ENCODE measurements around the gene CEP89.
"Not testable (repeated sequence)": the region's sequence is repeated elsewhere in the genome, so short reads cannot be mapped to it uniquely, and the experiment has no call there.

CEP89 gene

DNA sequence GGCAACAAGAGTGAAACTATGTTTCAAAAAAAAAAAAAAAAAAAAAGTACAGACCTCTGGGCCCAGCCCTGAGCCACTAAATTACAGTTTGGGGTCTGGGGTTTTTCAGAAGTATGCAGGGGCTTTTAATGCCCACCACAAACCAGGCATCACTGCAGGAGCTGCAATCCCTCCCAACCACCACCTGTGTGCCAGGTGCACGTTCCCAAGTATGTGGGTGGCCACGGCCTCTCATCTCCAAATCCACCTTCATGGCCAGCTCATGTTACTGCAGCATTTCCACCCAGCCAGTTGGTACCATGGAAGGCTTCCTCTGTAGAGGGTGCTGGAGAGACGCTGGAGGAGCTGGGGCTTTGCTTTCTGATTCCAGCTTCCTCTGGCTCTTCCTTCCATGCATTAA lies 26.5 kb downstream of the CEP89 start:
- DNase-seq: no peak

- not testable (repeated sequence) for DNase-seq
Observed at GRCh38 chr19:32941273-32941672, 30.5 kb downstream of the CEP89 start.

- DNase-seq: no peak
Observed at GRCh38 chr19:32936065-32936464, 35.7 kb downstream of the CEP89 start.

DNA sequence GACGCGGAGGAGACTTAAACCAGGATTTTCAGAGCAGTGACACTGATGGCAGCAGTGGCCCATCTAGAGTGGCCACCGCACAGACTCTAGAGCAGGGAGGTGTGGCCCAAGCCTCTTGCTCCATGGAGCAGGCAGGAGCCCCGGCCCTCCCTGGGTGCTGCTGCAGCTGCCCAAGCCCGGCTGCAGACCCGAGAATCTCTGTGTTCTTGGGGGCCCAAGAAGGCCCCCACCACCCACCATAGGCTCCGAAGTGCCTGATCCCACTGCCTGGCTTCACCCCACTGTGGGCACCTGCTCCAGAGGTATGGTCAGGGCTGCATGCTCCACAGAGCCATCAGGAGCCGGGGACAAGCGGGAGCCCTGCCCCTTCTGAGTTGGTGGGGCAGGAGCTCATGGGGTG lies 36.1 kb downstream of the CEP89 start:
- DNase-seq: no peak

GRCh38 chr19:32933571-32933970 lies 38.2 kb downstream of the CEP89 start:
- no peak for DNase-seq

- DNase-seq: no peak
Observed at GRCh38 chr19:32930567-32930966, 41.2 kb downstream of the CEP89 start.

GRCh38 chr19:32928806-32929205 lies 43.0 kb downstream of the CEP89 start:
- no peak for DNase-seq

GRCh38 chr19:32924200-32924599 lies 47.6 kb downstream of the CEP89 start:
- DNase-seq: no peak

DNA sequence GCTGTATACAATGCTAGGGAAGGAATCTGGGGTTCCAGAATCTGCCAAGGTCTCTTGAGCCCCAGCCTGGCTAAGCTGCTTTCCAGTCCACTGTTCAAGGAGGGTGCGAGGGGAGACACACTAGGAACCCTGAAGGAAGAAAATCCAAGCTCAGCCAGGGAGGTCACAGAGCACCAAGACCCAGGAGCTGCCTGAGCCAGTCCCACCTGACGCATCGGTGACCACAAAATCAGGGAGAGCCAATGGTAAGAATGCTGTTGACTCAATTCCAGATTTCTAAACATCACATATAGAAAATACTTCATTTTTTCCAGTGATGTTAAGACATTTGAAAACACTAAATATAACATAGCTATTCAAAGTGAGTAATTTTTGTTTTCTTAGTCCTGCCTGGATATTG lies 50.1 kb downstream of the CEP89 start:
- DNase-seq: no peak

GRCh38 chr19:32919365-32919764 lies 52.4 kb downstream of the CEP89 start:
- no peak for DNase-seq

- no peak for DNase-seq
Observed at GRCh38 chr19:32917616-32917996, 54.2 kb downstream of the CEP89 start.

- DNase-seq: no peak
Observed at GRCh38 chr19:32916969-32917615, 54.7 kb downstream of the CEP89 start.

- DNase-seq: no peak
Observed at GRCh38 chr19:32914879-32915660, 56.7 kb downstream of the CEP89 start.

DNA sequence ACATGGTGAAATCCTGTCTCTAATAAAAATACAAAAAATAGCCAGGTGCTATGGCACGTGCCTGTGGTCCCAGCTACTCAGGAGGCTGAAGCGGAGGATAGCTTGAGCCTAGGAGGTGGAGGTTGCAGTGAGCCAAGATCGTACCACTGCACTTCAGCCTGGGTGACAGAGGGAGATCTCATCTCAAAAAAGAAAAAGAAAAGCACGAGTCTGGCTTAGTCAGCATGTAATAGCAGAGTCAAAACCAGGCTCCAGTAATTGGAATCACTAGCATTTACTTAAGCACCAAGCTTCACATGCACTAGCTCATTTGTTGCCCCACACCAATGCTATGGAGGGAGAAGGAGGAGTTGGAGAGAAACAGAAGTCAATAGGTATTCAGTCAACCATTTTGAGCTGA lies 60.3 kb downstream of the CEP89 start:
- DNase-seq: no peak

- no peak for DNase-seq
Observed at GRCh38 chr19:32910874-32911273, 60.9 kb downstream of the CEP89 start.

- no peak for DNase-seq
Observed at GRCh38 chr19:32910094-32910493, 61.7 kb downstream of the CEP89 start.

- DNase-seq: no peak
Observed at GRCh38 chr19:32909257-32909656, 62.5 kb downstream of the CEP89 start.

GRCh38 chr19:32908641-32909190 lies 63.0 kb downstream of the CEP89 start:
- no peak for DNase-seq

- no peak for DNase-seq
Observed at GRCh38 chr19:32902448-32902847, 69.3 kb downstream of the CEP89 start.

GRCh38 chr19:32901504-32902161 lies 70.1 kb downstream of the CEP89 start:
- no peak for DNase-seq

DNA sequence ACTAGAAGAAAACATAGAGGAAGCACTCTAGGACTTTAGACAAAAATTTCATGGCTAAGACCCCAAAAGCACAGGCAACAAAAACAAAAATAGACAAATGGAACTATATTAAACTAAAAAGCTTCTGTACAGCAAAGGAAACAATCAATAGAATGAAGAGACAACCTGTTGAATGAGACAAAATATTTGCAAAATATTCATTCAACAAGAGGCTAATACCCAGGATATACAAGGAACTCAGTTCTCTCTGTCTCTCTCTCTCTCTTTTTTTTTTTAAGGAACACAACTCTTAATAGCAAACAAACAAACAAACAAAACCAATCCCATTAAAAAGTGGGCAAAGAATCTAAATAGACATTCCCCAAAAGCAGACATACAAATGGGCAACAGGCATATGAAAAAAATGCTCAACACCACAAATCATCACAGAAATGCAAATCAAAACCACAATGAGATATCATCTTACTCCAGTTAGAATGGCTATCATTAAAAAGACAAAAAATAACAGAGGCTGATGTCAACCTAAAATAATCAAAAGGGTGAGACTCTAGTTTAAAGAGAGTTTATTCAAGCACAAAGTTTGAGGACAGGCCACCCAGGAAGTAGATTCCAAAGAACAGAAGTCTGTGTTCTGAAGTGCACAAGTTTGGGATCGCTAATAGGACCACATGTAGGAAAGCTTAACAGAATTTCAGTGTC lies 75.1 kb downstream of the CEP89 start:
- DNase-seq: no peak

GRCh38 chr19:32895384-32895783 lies 76.4 kb downstream of the CEP89 start:
- no peak for DNase-seq

DNA sequence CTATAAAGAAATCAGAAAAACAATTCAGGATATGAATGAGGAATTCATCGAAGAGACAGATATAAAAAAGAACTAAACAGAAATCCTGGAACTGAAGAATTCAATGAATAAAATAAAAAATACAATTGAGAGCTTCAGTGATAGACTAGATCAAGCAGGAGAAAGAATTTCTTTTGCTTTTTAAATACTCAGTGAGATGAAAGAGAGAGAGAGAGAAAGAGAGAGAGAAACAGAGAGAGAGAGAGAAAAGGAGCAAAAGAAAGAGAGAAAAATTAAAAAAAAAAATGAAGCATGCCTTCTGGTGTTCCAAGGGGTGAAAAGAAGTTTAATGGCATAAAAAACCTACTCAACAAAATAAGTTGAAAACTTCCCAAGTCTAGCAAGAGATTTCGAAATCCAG lies 80.1 kb downstream of the CEP89 start:
- DNase-seq: no peak
